ENCODE measurements around the gene LAMP5.

Gene LAMP5

DNA sequence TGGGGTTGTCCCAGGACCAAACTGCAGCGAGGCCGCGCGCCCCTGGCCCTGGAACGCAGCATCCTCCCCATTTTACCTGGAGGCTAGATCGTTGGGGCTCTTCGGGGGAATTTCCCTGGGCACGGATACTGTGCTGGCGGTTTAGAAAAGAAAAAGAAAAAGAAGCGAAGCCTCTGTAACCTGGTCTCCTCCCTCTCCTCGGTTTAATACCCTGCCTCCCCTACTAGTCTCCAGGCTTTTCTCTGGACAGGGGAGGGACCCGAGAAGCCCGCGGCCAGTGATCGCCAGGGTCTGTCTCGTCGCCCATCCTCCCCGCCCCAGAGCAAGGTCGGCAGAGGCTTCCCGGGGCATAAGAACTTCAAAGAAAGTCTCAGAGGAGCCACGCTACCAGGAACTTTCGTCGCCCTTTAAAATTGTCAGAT lies 6.1 kb upstream of the LAMP5 start:
- no peak for DNase-seq (ENCODE audit: low spot score)
- peaks cover 47% of the 10 kb centered on the region for H3K27me3 Mint-ChIP-seq (ENCODE audit: low read depth)
- H3K27ac Mint-ChIP-seq: no peak overlapping the region
- no peaks in the 10 kb centered on the region for H3K9me3 Mint-ChIP-seq
- no peak overlapping the region for H3K4me3 Mint-ChIP-seq
- H3K36me3 Mint-ChIP-seq (ENCODE audit: low read depth): no peaks in the 10 kb centered on the region
- no peaks in the 10 kb centered on the region for H3K4me1 Mint-ChIP-seq (ENCODE audit: low read depth)

DNA sequence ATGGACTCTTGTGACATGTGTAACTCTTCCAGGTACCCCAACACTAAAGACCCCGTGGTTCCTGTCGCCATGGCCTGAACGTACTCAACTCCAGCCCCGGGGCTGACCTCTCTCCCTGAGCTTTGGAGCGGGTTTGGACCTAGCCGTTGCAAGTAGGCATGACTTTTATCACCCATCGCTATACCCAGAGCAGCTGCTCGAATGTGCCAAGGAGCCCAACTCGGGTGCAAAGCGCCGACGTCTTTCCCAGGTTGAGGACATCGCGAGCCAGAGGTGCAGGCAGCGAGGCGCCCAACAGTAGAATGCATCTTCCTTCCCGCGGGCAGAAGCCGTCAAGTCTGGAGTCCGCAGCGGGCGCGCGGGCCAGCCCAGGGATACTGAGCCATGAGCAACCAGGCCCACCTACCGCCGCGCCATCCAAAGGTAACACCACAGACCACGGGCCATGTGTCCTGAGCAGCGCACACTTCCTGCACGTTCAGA lies 5.7 kb upstream of the LAMP5 start:
- Mint-ChIP-seq H3K9me3 (no peaks in the 10 kb centered on the region), H3K27me3 (ENCODE audit: low read depth) (peaks cover 49% of the 10 kb centered on the region), H3K4me1 (ENCODE audit: low read depth) (no peaks in the 10 kb centered on the region), H3K4me3 (no peak overlapping the region), H3K36me3 (ENCODE audit: low read depth) (no peaks in the 10 kb centered on the region), H3K27ac (no peak overlapping the region)
- DNase-seq (ENCODE audit: low spot score): no peak

DNA sequence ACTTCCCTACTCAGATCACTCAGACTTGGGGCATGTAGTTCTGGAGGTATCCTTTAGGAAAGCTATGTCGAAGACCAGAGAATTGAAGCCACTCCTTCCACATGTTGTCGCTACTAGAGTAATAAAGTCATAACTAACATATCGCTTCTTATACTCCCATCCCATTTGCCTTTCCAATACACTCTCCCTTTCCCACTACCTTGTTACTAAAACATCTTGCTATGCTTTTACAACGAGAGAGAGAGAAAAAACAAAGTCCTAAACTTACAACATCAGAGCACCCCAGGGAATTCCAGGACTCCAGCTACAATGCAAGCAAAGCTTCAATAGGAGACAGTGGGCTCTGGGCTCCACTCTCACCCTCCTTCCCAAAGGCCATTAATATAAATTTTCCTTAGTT lies 5.1 kb upstream of the LAMP5 start:
- Mint-ChIP-seq H3K27me3 (ENCODE audit: low read depth) (peaks cover 54% of the 10 kb centered on the region), H3K27ac (no peak overlapping the region), H3K4me1 (ENCODE audit: low read depth) (no peaks in the 10 kb centered on the region)

DNA sequence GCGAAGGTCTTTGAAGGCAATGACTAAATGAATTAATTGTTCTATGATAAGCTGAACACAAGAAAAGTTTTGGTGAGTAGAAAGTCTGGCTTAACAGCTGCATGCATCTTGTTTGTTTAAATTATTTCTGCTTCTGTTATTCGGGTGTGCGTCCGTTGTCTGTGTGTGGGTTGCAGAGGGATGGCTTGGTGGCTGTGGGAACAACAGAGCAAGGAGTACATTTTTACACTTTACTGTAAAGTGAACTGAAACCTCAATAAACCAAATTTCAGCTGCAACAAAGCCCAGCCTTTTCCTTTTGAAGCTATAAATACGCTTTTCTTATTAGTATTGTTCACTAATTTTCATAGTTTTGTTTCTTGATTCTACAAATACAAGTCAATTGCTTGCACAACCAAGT lies 3.5 kb upstream of the LAMP5 start:
- Mint-ChIP-seq H3K9me3 (no peaks in the 10 kb centered on the region), H3K27ac (no peak overlapping the region), H3K36me3 (ENCODE audit: low read depth) (no peaks in the 10 kb centered on the region), H3K4me3 (no peak overlapping the region), H3K27me3 (ENCODE audit: low read depth) (peaks cover 68% of the 10 kb centered on the region), H3K4me1 (ENCODE audit: low read depth) (no peaks in the 10 kb centered on the region)
- DNase-seq (ENCODE audit: low spot score): no peak

More for the DNA sequence above, 5.1 kb upstream of the LAMP5 start:
- H3K36me3 Mint-ChIP-seq (ENCODE audit: low read depth): no peaks in the 10 kb centered on the region
- H3K4me3 Mint-ChIP-seq: no peak overlapping the region
- DNase-seq (ENCODE audit: low spot score): no peak
- H3K9me3 Mint-ChIP-seq: no peaks in the 10 kb centered on the region

DNA sequence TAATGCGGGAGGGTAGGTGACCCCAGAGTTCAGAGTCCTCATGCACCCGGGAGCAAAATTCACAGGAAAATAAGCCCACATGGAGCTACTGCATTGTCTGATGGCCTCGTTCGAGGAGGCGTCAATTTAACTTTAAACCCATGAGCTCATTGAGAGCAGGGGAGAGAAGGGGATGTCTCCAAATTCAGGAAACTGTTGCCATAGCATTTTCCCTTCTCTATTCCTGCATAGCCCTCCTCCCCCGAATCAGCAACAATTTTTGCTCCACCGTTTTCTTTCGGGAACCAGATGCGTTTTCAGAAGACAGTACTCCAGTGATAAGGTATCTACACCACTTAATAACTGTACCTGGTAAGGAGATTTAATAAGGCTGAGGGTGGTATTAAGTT lies 324 bp upstream of the LAMP5 start:
- H3K4me1 Mint-ChIP-seq (ENCODE audit: low read depth): peaks cover 2% of the 10 kb centered on the region
- peaks cover 75% of the 10 kb centered on the region for H3K27me3 Mint-ChIP-seq (ENCODE audit: low read depth)
- no peak for DNase-seq (ENCODE audit: low spot score)
- no peak overlapping the region for H3K27ac Mint-ChIP-seq
- no peaks in the 10 kb centered on the region for H3K9me3 Mint-ChIP-seq
- H3K36me3 Mint-ChIP-seq (ENCODE audit: low read depth): no peaks in the 10 kb centered on the region
- no peak overlapping the region for H3K4me3 Mint-ChIP-seq

DNA sequence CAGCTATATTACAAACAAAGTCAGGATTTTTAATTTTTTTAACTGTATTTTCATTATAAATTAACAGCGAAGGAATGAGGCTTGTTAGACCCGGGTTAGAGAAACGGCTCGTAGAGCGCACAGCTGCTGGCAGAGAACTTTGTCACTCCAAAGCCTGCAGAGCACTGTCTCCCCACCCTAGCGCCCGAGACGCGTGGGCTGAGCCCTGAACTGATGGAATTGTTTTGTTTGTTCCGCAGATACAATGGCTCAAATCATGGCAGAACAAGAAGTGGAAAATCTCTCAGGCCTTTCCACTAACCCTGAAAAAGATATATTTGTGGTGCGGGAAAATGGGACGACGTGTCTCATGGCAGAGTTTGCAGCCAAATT lies 810 bp downstream of the LAMP5 start:
- Mint-ChIP-seq H3K4me1 (ENCODE audit: low read depth) (peaks cover 2% of the 10 kb centered on the region), H3K9me3 (no peaks in the 10 kb centered on the region), H3K27me3 (ENCODE audit: low read depth) (peaks cover 66% of the 10 kb centered on the region), H3K36me3 (ENCODE audit: low read depth) (no peaks in the 10 kb centered on the region), H3K27ac (no peak overlapping the region), H3K4me3 (no peak overlapping the region)
- no peak for DNase-seq (ENCODE audit: low spot score)

DNA sequence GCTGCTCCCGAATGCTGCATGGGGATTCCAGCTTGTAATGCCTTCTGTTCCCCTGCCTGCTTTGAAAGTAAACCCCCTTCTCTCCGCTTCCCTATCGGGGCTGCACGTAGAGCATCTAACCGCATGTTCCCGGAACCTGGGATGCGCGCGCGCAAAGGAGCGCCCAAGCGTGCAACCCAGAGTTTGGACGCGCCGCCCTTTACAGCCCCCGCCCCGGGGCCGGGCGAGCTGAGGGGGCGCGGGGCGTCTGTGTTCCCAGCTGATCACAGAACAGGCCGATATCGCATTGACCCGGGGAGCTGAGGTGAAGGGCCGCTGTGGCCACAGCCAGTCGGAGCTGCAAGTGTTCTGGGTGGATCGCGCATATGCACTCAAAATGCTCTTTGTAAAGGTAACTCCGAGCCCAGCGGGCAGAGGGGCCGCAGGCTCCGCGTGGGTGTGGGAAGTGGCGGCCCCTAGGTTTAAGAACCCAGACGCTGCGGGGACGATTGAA lies 1.4 kb downstream of the LAMP5 start:
- H3K4me1 Mint-ChIP-seq (ENCODE audit: low read depth): peaks cover 2% of the 10 kb centered on the region
- no peak overlapping the region for H3K27ac Mint-ChIP-seq
- no peaks in the 10 kb centered on the region for H3K36me3 Mint-ChIP-seq (ENCODE audit: low read depth)
- H3K9me3 Mint-ChIP-seq: no peaks in the 10 kb centered on the region
- peaks cover 64% of the 10 kb centered on the region for H3K27me3 Mint-ChIP-seq (ENCODE audit: low read depth)
- no peak overlapping the region for H3K4me3 Mint-ChIP-seq
- DNase-seq (ENCODE audit: low spot score): no peak

DNA sequence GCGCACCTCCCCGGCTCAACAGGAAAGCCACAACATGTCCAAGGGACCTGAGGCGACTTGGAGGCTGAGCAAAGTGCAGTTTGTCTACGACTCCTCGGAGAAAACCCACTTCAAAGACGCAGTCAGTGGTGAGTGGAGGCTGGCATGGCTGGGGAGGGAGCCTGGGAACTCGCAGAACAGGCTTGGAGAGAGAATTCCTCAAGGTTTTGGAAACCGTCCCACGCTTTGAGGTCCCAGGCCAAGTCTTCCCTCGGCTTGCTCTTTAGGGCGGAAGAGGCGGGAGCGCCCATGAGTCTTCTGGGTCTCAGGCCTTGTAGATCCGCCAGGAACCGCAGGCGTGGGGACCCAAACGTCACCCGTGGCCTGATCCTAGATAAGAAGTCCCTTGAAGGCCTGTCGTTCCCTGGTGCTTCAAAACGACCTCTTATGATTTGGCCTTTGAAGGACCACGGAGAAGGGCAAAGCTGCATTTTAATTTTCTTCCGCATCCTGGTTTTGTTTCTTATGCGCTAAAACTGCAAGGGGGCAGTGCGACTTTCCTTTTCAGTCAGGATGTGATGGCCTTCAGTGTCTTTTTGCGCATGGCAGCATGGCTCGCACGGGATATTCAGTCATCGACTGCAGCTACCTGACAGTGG lies 2.0 kb downstream of the LAMP5 start:
- no peak overlapping the region for H3K27ac Mint-ChIP-seq

DNA sequence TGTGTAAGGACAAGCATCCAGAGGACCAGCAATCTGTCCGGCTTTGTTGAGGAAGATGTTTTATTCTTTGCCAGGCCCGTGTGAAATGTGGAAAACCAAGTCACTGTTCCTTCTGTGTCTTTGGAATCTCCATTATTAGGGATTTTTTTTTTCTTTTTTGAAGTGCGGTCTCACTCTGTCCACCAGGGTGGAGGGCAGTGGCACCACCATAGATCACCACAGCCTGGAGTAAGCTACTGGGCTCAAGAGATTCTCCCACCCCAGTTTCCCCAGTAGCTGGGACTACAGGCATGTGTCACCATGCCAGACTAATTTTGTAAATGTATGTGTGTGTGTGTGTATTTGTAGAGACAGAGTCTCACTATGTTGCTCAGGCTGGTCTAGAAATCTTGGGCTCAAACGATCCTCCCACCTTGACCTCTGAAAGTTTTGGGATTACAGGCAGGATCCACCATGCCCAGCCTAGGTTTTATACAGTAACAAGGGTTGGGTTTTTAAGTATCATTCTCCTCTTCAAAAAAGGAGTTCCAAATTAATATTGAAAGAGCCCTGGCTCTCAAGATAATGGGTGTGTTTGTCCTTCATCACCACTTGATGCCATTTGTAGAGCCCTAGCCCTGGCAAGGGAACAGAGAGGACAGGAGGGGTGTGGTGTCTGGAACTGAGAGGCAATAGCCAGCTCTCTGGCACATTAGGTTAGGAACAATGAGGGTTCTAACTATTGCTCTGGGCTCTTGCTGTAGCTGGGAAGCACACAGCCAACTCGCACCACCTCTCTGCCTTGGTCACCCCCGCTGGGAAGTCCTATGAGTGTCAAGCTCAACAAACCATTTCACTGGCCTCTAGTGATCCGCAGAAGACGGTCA lies 3.1 kb downstream of the LAMP5 start:
- Mint-ChIP-seq H3K4me3 (no peak overlapping the region), H3K27me3 (ENCODE audit: low read depth) (peaks cover 52% of the 10 kb centered on the region)

More for the DNA sequence above, 2.0 kb downstream of the LAMP5 start:
- H3K4me3 Mint-ChIP-seq: no peak overlapping the region
- peaks cover 2% of the 10 kb centered on the region for H3K4me1 Mint-ChIP-seq (ENCODE audit: low read depth)
- H3K9me3 Mint-ChIP-seq: no peaks in the 10 kb centered on the region
- H3K27me3 Mint-ChIP-seq (ENCODE audit: low read depth): peaks cover 63% of the 10 kb centered on the region
- no peaks in the 10 kb centered on the region for H3K36me3 Mint-ChIP-seq (ENCODE audit: low read depth)
- DNase-seq (ENCODE audit: low spot score): no peak

DNA sequence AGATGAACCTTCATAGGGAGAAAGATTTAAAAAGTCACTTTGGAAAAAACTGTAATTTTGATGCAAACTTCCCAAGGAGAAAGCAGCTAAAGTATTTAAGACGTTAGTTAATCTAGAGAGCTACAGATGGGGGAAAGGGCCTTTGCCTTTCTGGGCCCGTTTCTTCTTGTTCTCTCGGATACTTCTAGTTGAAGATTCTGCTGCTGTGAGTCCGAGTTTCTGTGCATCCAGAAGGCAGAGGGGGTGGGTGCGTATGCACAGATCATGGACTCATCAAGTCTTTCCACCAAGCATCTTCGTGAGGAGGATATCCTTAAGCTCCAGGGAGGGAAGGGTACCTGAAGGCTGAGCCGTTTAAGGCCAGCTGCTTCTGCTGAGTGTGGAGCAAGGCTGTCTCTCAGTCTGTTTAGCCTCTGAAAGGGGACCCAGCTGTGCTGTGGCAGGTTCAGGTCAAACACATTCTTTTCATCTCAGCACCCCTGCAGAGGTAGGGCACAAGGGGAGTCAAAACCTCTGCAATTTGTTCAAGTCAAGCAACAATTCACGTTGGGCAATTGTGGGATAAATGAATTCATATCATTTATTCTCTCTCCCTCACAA lies 4.3 kb downstream of the LAMP5 start:
- H3K36me3 Mint-ChIP-seq (ENCODE audit: low read depth): no peaks in the 10 kb centered on the region
- H3K9me3 Mint-ChIP-seq: no peaks in the 10 kb centered on the region
- H3K4me3 Mint-ChIP-seq: no peak overlapping the region
- peaks cover 49% of the 10 kb centered on the region for H3K27me3 Mint-ChIP-seq (ENCODE audit: low read depth)
- no peak overlapping the region for H3K27ac Mint-ChIP-seq
- peaks cover 2% of the 10 kb centered on the region for H3K4me1 Mint-ChIP-seq (ENCODE audit: low read depth)
- DNase-seq (ENCODE audit: low spot score): no peak

More for the DNA sequence above, 3.1 kb downstream of the LAMP5 start:
- no peak overlapping the region for H3K27ac Mint-ChIP-seq
- H3K4me1 Mint-ChIP-seq (ENCODE audit: low read depth): peaks cover 2% of the 10 kb centered on the region
- H3K36me3 Mint-ChIP-seq (ENCODE audit: low read depth): no peaks in the 10 kb centered on the region
- no peaks in the 10 kb centered on the region for H3K9me3 Mint-ChIP-seq
- DNase-seq (ENCODE audit: low spot score): no peak

DNA sequence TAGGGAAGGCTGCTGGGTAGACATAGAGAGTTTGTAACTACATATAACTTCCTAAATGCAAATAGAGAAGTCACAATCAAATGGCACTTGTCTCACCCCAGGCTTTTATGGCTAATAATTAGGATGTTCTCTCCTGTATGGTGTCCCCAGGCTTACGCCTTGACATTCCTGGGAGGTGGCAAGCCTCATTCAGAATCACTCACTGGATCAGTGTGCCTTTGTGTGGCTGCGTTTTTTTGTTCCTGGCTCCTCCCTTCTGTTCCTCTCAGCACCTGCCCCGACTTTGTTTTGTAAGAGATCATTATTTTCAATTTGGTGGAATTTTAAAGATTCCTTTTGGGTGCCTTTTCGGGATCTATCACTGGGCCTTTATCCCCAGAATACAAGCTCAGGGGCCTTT lies 5.7 kb downstream of the LAMP5 start:
- Mint-ChIP-seq H3K4me3 (no peak overlapping the region), H3K9me3 (no peaks in the 10 kb centered on the region), H3K4me1 (ENCODE audit: low read depth) (peaks cover 2% of the 10 kb centered on the region), H3K27me3 (ENCODE audit: low read depth) (peaks cover 35% of the 10 kb centered on the region), H3K36me3 (ENCODE audit: low read depth) (no peaks in the 10 kb centered on the region), H3K27ac (no peak overlapping the region)
- DNase-seq (ENCODE audit: low spot score): no peak

DNA sequence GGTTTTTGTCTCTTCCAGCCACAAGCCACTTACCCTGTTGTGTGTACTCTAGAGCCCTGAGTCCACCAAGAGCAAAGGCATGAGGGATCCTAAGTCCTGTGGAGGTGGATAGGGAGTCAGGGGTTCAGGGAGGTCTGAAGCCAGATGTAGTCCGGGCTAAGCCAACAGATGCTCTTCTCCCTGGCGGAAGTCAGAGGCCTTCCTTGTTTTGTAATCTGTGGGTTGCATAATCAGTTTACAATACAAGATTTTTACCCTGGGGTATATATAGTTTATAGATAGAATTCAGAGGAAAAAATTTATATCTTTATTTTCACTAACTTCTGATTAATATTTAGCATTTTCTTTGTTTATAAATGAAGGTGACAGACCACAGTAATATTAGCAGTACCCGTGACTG lies 9.2 kb downstream of the LAMP5 start:
- H3K27ac Mint-ChIP-seq: no peak overlapping the region
- no peak overlapping the region for H3K4me3 Mint-ChIP-seq
- no peak for DNase-seq (ENCODE audit: low spot score)
- H3K36me3 Mint-ChIP-seq (ENCODE audit: low read depth): no peaks in the 10 kb centered on the region
- H3K9me3 Mint-ChIP-seq: no peaks in the 10 kb centered on the region
- no peaks in the 10 kb centered on the region for H3K4me1 Mint-ChIP-seq (ENCODE audit: low read depth)
- peaks cover 2% of the 10 kb centered on the region for H3K27me3 Mint-ChIP-seq (ENCODE audit: low read depth)

DNA sequence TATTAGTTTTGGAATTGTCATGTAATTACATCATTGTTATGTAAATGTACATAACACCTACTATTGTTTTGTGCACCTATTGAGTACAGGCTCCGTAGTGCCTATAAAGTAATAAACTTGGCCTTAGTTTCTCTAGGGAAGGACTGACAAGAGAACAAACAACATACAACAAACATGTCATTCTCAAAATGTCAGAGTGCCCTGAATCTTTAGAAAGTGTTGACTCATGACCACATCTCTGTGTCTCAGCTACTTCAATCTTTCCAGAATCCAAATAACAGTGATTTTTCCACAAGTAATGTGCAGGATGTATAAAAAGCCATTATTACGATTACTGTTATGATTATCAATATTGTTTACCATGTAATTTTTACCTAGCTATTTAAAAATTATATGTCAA lies 17.2 kb downstream of the LAMP5 start:
- DNase-seq (ENCODE audit: low spot score): no peak
- Mint-ChIP-seq H3K36me3 (ENCODE audit: low read depth) (no peaks in the 10 kb centered on the region), H3K4me1 (ENCODE audit: low read depth) (no peaks in the 10 kb centered on the region), H3K4me3 (no peak overlapping the region), H3K27me3 (ENCODE audit: low read depth) (no peaks in the 10 kb centered on the region), H3K9me3 (no peaks in the 10 kb centered on the region), H3K27ac (no peak overlapping the region)
